Cardiac muscle cell (in vitro differentiated cells and primary cell): ENCODE data around the gene NPLOC4. TPM values are rescaled to one million over a fixed set of nuclear protein-coding genes. Genes with fewer than 3 reads are reported as not detected.

Experiments used
- DNase-seq, 2 donors: peaks; one replicate each; pipeline versions ENCODE4 v3.0.0 to v3.0.0-alpha.2; 2010 to 2017; ENCODE audit warnings: low read depth in 1 of 2, low spot score in 1 of 2
- H3K27ac ChIP-seq: fragments of 200-600 bp; sonication (generic); 2 replicates; pipeline ENCODE4 v1.5.1; 2016
- H3K27me3 ChIP-seq: fragments of 200-600 bp; sonication (generic); 2 replicates; pipeline ENCODE4 v1.6.0; 2016; ENCODE audit warnings: control low read depth
- H3K36me3 ChIP-seq: fragments of 200-600 bp; sonication (generic); 2 replicates; pipeline ENCODE4 v1.5.1; 2016; ENCODE audit warnings: control low read depth
- H3K4me1 ChIP-seq: fragments of 200-600 bp; sonication (generic); 2 replicates; pipeline ENCODE4 v1.8.1; 2017; ENCODE audit warnings: low read depth, mild to moderate bottlenecking, mixed run types
- H3K4me3 ChIP-seq: fragments of 200-600 bp; sonication (generic); 2 replicates; pipeline ENCODE4 v1.5.1; 2016; ENCODE audit warnings: mild to moderate bottlenecking
- H3K9me3 ChIP-seq: fragments of 200-600 bp; sonication (generic); 2 replicates; pipeline ENCODE4 v1.5.1; 2017; ENCODE audit warnings: low read depth, mild to moderate bottlenecking, control low read depth
- CTCF ChIP-seq: IDR thresholded peaks from 2 replicates; pipeline ENCODE4 v1.5.1; 2012; ENCODE audit warnings: low read depth, mild to moderate bottlenecking, low read length
- polyA plus RNA-seq: library from polyadenylated mRNA; unstranded; fragments of >200 nt; fragmentation: Nextera tagmentation; extraction: Ambion mirVana; gene quantifications from 2 replicates; pipeline ENCODE4 v1.2.1, GENCODE V29; 2016
- total RNA-seq: library from RNA; depleted of rRNA; stranded (reverse); fragments of >200 nt; gene quantifications from 2 replicates; pipeline ENCODE4 v1.2.3, GENCODE V29; 2016

Gene NPLOC4
- total and polyA plus RNA-seq, 2 experiments from 2014 or later, result 51.5 to 53.8 TPM

GRCh38 chr17:81581758-81582157, 55.2 kb downstream of the NPLOC4 start:
- no peak overlapping the region for H3K4me3 ChIP-seq
- no peak for TF ChIP-seq CTCF
- no peaks in the 10 kb centered on the region for H3K27me3 ChIP-seq
- H3K9me3 ChIP-seq, result no peaks in the 10 kb centered on the region
- DNase-seq, result no peak
- no peak overlapping the region for H3K27ac ChIP-seq
- H3K36me3 ChIP-seq, result peaks cover 32% of the 10 kb centered on the region
- H3K4me1 ChIP-seq, result peaks cover 10% of the 10 kb centered on the region

- DNase-seq, result no peak
- TF ChIP-seq CTCF, result no peak
- Histone ChIP-seq H3K4me1 (peaks cover 14% of the 10 kb centered on the region), H3K27me3 (no peaks in the 10 kb centered on the region), H3K36me3 (peaks cover 25% of the 10 kb centered on the region), H3K27ac (peak overlapping the region; percentile 75), H3K9me3 (no peaks in the 10 kb centered on the region), H3K4me3 (no peak overlapping the region)
Measured at GRCh38 chr17:81580481-81580880, 56.4 kb downstream of the NPLOC4 start.

- Histone ChIP-seq H3K4me1 (peaks cover 14% of the 10 kb centered on the region), H3K27ac (peak overlapping the region; percentile 75), H3K9me3 (no peaks in the 10 kb centered on the region), H3K36me3 (peaks cover 22% of the 10 kb centered on the region), H3K4me3 (no peak overlapping the region), H3K27me3 (no peaks in the 10 kb centered on the region)
- peak in 1 of 2 donors; percentile 69 for DNase-seq
- TF ChIP-seq CTCF, result no peak
Measured at GRCh38 chr17:81579821-81580321, 57.0 kb downstream of the NPLOC4 start.

- Histone ChIP-seq H3K9me3 (no peaks in the 10 kb centered on the region), H3K36me3 (peaks cover 22% of the 10 kb centered on the region), H3K4me3 (no peak overlapping the region), H3K27me3 (no peaks in the 10 kb centered on the region), H3K27ac (peak overlapping the region; percentile 75), H3K4me1 (peaks cover 20% of the 10 kb centered on the region)
- DNase-seq, result no peak
- no peak for TF ChIP-seq CTCF
Measured at GRCh38 chr17:81579298-81579697, 57.6 kb downstream of the NPLOC4 start.

GRCh38 chr17:81578561-81579225, 58.2 kb downstream of the NPLOC4 start:
- no peak for TF ChIP-seq CTCF
- Histone ChIP-seq H3K27me3 (no peaks in the 10 kb centered on the region), H3K9me3 (no peaks in the 10 kb centered on the region), H3K27ac (no peak overlapping the region), H3K36me3 (peaks cover 17% of the 10 kb centered on the region), H3K4me3 (no peak overlapping the region), H3K4me1 (peaks cover 26% of the 10 kb centered on the region)
- DNase-seq, result no peak
